GM23338 (cell line): ENCODE data around the gene CENPA. TPM values are rescaled to one million over a fixed set of nuclear protein-coding genes. Genes with fewer than 3 reads are reported as not detected.

Source experiments
- ATAC-seq: fragments of 200-7000 bp; cut with Tn5 transposase; 3 replicates; pipeline ENCODE4 v1.9.1; 2020
- DNase-seq: peaks from one replicate; pipeline ENCODE4 v3.0.0-alpha.2; 2015; ENCODE audit warnings: low spot score
- H2AFZ ChIP-seq: fragments of 200-600 bp; sonication (generic); 2 replicates; pipeline ENCODE4 v1.8.0; 2016; ENCODE audit warnings: antibody characterized with exemption, mild to moderate bottlenecking, moderate library complexity
- H3F3A ChIP-seq: fragments of 200-600 bp; sonication (generic); replicated peaks from 2 replicates; pipeline ENCODE4 v1.8.0; 2017; ENCODE audit warnings: antibody characterized with exemption, mixed run types, low read depth
- H3K27ac ChIP-seq: fragments of 200-600 bp; sonication (generic); 2 replicates; pipeline ENCODE4 v1.6.1; 2016; ENCODE audit warnings: low read depth
- H3K27me3 ChIP-seq: fragments of 200-600 bp; sonication (generic); 2 replicates; pipeline ENCODE4 v1.8.0; 2016; ENCODE audit warnings: mild to moderate bottlenecking, mixed run types, moderate library complexity; ENCODE audit not compliant: insufficient read depth
- H3K36me3 ChIP-seq: fragments of 200-600 bp; sonication (generic); 2 replicates; pipeline ENCODE4 v1.8.0; 2016; ENCODE audit warnings: mild to moderate bottlenecking; ENCODE audit not compliant: insufficient read depth
- H3K4me1 ChIP-seq: fragments of 200-600 bp; sonication (generic); 2 replicates; pipeline ENCODE4 v1.8.0; 2016; ENCODE audit warnings: mild to moderate bottlenecking, moderate library complexity; ENCODE audit not compliant: insufficient read depth
- H3K4me2 ChIP-seq: fragments of 200-600 bp; sonication (generic); 2 replicates; pipeline ENCODE4 v1.7.1; 2017; ENCODE audit warnings: mixed run types
- H3K4me3 ChIP-seq: fragments of 200-600 bp; sonication (generic); 2 replicates; pipeline ENCODE4 v1.6.1; 2016; ENCODE audit warnings: mixed run types
- H3K79me2 ChIP-seq: fragments of 200-600 bp; sonication (generic); replicated peaks from 2 replicates; pipeline ENCODE4 v1.8.0; 2017; ENCODE audit warnings: mild to moderate bottlenecking; ENCODE audit not compliant: insufficient read depth
- H3K9me2 ChIP-seq: fragments of 200-600 bp; sonication (generic); 2 replicates; pipeline ENCODE4 v1.8.0; 2017; ENCODE audit not compliant: insufficient read depth
- H4K20me1 ChIP-seq: fragments of 200-600 bp; sonication (generic); replicated peaks from 2 replicates; pipeline ENCODE4 v1.8.0; 2017; ENCODE audit warnings: mild to moderate bottlenecking; ENCODE audit not compliant: insufficient read depth
- H3K27ac Mint-ChIP-seq: 2 replicates; pipeline ENCODE4 v1.8.0; 2020; ENCODE audit warnings: inconsistent platforms, mild to moderate bottlenecking, moderate library complexity, mixed read lengths
- H3K27me3 Mint-ChIP-seq: 3 replicates; pipeline ENCODE4 v1.8.0; 2022; ENCODE audit warnings: low read depth, mild to moderate bottlenecking, moderate library complexity, mixed read lengths, inconsistent platforms; ENCODE audit not compliant: insufficient read depth, poor library complexity
- H3K36me3 Mint-ChIP-seq: 3 replicates; pipeline ENCODE4 v1.8.0; 2021; ENCODE audit warnings: low read depth, mild to moderate bottlenecking, inconsistent platforms, moderate library complexity, mixed read lengths
- H3K4me1 Mint-ChIP-seq: 3 replicates; pipeline ENCODE4 v1.8.0; 2020; ENCODE audit warnings: mild to moderate bottlenecking, inconsistent platforms, mixed read lengths
- H3K4me3 Mint-ChIP-seq: 3 replicates; pipeline ENCODE4 v1.8.0; 2021; ENCODE audit warnings: moderate library complexity, mild to moderate bottlenecking, inconsistent platforms, mixed read lengths
- H3K9me3 Mint-ChIP-seq: 3 replicates; pipeline ENCODE4 v1.8.0; 2020; ENCODE audit warnings: moderate library complexity, mild to moderate bottlenecking, inconsistent platforms, mixed read lengths
- CREB1 ChIP-seq: fragments of 250-450 bp; sonication (Bioruptor Pico); IDR thresholded peaks from 2 replicates; pipeline ENCODE4 v1.5.0; 2020; ENCODE audit warnings: low read depth, mild to moderate bottlenecking, moderate library complexity
- ETS1 ChIP-seq: IDR thresholded peaks from 2 replicates; pipeline ENCODE4 v1.6.1; 2016; ENCODE audit warnings: antibody characterized with exemption
- EZH2 ChIP-seq: fragments of 200-600 bp; sonication (generic); IDR thresholded peaks from one replicate; pipeline ENCODE4 v1.8.0; 2017; ENCODE audit warnings: antibody characterized with exemption, mild to moderate bottlenecking, low read depth; ENCODE audit not compliant: unreplicated experiment
- EZH2phosphoT487 ChIP-seq: fragments of 200-600 bp; sonication (generic); IDR thresholded peaks from one replicate; pipeline ENCODE4 v1.8.1; 2018; ENCODE audit warnings: antibody characterized with exemption; ENCODE audit not compliant: unreplicated experiment
- JUNB ChIP-seq: IDR thresholded peaks from one replicate; pipeline ENCODE4 v1.6.1; 2016; ENCODE audit warnings: antibody characterized with exemption; ENCODE audit not compliant: unreplicated experiment
- NANOG ChIP-seq: IDR thresholded peaks from 2 replicates; pipeline ENCODE4 v1.6.1; 2016; ENCODE audit warnings: antibody characterized with exemption, borderline replicate concordance
- POLR2AphosphoS5 ChIP-seq: IDR thresholded peaks from 2 replicates; pipeline ENCODE4 v1.6.1; 2016; ENCODE audit warnings: antibody characterized with exemption, low read depth
- REST ChIP-seq: IDR thresholded peaks from one replicate; pipeline ENCODE4 v1.6.1; 2018; ENCODE audit warnings: antibody characterized with exemption; ENCODE audit not compliant: unreplicated experiment
- STAT1 ChIP-seq: IDR thresholded peaks from one replicate; pipeline ENCODE4 v1.6.1; 2016; ENCODE audit warnings: antibody characterized with exemption; ENCODE audit not compliant: unreplicated experiment
- ZNF114 ChIP-seq: fragments of 250-450 bp; sonication (Bioruptor Pico); IDR thresholded peaks from 2 replicates; pipeline ENCODE4 v1.5.0; 2020; ENCODE audit warnings: mild to moderate bottlenecking, moderate library complexity
- ZNF331 ChIP-seq: fragments of 250-450 bp; sonication (Bioruptor Pico); IDR thresholded peaks from 2 replicates; pipeline ENCODE4 v1.5.0; 2020; ENCODE audit warnings: low read depth, mild to moderate bottlenecking, moderate library complexity
- polyA plus RNA-seq: library from polyadenylated mRNA; unstranded; fragments of >200 nt; fragmentation: Nextera tagmentation; extraction: Ambion mirVana; gene quantifications from 2 replicates; pipeline ENCODE4 v1.2.1, GENCODE V29; 2016
- total RNA-seq: library from RNA; depleted of rRNA; stranded (reverse); fragments of >200 nt; shearing (Covaris generic); gene quantifications from 2 replicates; pipeline ENCODE4 v1.2.3, GENCODE V29; 2014
- TF ChIP-seq, protein P1 (sequence below), 2 experiments: fragments of 200-600 bp in 1 of 2; sonication (generic) in 1 of 2; conservative IDR thresholded peaks; 2 replicates each; pipeline versions ENCODE4 v1.5.1 to v1.6.1; 2016 to 2017; ENCODE audit warnings: antibody characterized with exemption in 2 of 2, low read depth in 2 of 2, mild to moderate bottlenecking in 2 of 2, moderate library complexity in 1 of 2
- TF ChIP-seq, protein P2 (sequence below): fragments of 250-450 bp; sonication (Bioruptor Pico); IDR thresholded peaks from 2 replicates; pipeline ENCODE4 v1.5.0; 2020; ENCODE audit warnings: mild to moderate bottlenecking, moderate library complexity

Gene CENPA
- total and polyA plus RNA-seq, 2 experiments from 2014 or later: 16.8 to 24.2 TPM

DNA sequence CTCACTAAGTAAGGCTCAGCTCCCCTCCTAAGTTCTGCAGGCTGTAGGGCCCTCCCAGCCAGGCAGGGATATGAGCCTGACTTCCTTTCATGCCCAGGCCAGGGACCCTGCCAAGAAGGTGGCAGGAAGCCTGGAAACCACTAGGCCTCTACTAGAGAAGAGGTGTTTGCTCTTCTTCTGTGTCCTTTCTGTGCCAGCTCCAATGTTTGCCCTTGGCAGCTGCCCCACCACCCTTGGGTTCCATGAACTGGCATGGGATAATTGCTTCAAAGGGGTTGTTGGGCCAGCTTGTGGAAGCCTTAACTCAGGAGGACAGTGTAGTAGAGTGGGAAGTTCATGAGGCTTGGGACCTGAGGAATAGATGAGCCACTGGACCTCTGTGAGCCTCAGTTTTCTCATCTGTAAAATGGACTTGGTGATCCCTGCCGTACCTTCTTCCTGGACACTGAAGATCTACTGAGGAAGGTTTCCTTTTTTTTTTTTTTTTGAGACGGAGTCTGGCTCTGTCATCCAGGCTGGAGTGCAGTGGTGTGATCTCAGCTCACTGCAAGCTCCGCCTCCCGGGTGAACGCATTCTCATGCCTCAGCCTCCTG lies 17.9 kb upstream of the CENPA start:
- no peak overlapping the region for H3K27ac Mint-ChIP-seq
- Histone ChIP-seq H3K79me2 (no peaks in the 10 kb centered on the region), H3K9me2 (no peaks in the 10 kb centered on the region), H3K27me3 (peaks cover 9% of the 10 kb centered on the region; the same call in 1 of the 2 replicates), H3K4me3 (no peak overlapping the region), H2AFZ (no peak overlapping the region), H3K4me2 (no peak overlapping the region), H3K36me3 (no peaks in the 10 kb centered on the region), H3K27ac (no peak overlapping the region), H3F3A (no peaks in the 10 kb centered on the region), H3K4me1 (no peaks in the 10 kb centered on the region), H4K20me1 (peaks cover 7% of the 10 kb centered on the region; the same call in 1 of the 2 replicates)
- H3K27me3 Mint-ChIP-seq: peaks cover 8% of the 10 kb centered on the region
- ATAC-seq: no peak
- H3K4me3 Mint-ChIP-seq: no peak overlapping the region
- no peaks in the 10 kb centered on the region; the same call in 2 of the 3 replicates for H3K9me3 Mint-ChIP-seq
- no peaks in the 10 kb centered on the region for H3K36me3 Mint-ChIP-seq
- no peak for DNase-seq
- TF ChIP-seq CREB1 (no peak), EZH2phosphoT487 (no peak), EZH2 (no peak), REST (no peak), POLR2AphosphoS5 (no peak), STAT1 (no peak), ETS1 (no peak), ZNF331 (CRISPR knock-in tag) (no peak), JUNB (no peak), NANOG (no peak), ZNF114 (CRISPR knock-in tag) (no peak)
- TF ChIP-seq, protein P1, sequence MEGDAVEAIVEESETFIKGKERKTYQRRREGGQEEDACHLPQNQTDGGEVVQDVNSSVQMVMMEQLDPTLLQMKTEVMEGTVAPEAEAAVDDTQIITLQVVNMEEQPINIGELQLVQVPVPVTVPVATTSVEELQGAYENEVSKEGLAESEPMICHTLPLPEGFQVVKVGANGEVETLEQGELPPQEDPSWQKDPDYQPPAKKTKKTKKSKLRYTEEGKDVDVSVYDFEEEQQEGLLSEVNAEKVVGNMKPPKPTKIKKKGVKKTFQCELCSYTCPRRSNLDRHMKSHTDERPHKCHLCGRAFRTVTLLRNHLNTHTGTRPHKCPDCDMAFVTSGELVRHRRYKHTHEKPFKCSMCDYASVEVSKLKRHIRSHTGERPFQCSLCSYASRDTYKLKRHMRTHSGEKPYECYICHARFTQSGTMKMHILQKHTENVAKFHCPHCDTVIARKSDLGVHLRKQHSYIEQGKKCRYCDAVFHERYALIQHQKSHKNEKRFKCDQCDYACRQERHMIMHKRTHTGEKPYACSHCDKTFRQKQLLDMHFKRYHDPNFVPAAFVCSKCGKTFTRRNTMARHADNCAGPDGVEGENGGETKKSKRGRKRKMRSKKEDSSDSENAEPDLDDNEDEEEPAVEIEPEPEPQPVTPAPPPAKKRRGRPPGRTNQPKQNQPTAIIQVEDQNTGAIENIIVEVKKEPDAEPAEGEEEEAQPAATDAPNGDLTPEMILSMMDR (conservative IDR thresholded peaks at IDR 0.05; ENCODE audit: low read depth in 2 of 2): no peak
- TF ChIP-seq, protein P2, sequence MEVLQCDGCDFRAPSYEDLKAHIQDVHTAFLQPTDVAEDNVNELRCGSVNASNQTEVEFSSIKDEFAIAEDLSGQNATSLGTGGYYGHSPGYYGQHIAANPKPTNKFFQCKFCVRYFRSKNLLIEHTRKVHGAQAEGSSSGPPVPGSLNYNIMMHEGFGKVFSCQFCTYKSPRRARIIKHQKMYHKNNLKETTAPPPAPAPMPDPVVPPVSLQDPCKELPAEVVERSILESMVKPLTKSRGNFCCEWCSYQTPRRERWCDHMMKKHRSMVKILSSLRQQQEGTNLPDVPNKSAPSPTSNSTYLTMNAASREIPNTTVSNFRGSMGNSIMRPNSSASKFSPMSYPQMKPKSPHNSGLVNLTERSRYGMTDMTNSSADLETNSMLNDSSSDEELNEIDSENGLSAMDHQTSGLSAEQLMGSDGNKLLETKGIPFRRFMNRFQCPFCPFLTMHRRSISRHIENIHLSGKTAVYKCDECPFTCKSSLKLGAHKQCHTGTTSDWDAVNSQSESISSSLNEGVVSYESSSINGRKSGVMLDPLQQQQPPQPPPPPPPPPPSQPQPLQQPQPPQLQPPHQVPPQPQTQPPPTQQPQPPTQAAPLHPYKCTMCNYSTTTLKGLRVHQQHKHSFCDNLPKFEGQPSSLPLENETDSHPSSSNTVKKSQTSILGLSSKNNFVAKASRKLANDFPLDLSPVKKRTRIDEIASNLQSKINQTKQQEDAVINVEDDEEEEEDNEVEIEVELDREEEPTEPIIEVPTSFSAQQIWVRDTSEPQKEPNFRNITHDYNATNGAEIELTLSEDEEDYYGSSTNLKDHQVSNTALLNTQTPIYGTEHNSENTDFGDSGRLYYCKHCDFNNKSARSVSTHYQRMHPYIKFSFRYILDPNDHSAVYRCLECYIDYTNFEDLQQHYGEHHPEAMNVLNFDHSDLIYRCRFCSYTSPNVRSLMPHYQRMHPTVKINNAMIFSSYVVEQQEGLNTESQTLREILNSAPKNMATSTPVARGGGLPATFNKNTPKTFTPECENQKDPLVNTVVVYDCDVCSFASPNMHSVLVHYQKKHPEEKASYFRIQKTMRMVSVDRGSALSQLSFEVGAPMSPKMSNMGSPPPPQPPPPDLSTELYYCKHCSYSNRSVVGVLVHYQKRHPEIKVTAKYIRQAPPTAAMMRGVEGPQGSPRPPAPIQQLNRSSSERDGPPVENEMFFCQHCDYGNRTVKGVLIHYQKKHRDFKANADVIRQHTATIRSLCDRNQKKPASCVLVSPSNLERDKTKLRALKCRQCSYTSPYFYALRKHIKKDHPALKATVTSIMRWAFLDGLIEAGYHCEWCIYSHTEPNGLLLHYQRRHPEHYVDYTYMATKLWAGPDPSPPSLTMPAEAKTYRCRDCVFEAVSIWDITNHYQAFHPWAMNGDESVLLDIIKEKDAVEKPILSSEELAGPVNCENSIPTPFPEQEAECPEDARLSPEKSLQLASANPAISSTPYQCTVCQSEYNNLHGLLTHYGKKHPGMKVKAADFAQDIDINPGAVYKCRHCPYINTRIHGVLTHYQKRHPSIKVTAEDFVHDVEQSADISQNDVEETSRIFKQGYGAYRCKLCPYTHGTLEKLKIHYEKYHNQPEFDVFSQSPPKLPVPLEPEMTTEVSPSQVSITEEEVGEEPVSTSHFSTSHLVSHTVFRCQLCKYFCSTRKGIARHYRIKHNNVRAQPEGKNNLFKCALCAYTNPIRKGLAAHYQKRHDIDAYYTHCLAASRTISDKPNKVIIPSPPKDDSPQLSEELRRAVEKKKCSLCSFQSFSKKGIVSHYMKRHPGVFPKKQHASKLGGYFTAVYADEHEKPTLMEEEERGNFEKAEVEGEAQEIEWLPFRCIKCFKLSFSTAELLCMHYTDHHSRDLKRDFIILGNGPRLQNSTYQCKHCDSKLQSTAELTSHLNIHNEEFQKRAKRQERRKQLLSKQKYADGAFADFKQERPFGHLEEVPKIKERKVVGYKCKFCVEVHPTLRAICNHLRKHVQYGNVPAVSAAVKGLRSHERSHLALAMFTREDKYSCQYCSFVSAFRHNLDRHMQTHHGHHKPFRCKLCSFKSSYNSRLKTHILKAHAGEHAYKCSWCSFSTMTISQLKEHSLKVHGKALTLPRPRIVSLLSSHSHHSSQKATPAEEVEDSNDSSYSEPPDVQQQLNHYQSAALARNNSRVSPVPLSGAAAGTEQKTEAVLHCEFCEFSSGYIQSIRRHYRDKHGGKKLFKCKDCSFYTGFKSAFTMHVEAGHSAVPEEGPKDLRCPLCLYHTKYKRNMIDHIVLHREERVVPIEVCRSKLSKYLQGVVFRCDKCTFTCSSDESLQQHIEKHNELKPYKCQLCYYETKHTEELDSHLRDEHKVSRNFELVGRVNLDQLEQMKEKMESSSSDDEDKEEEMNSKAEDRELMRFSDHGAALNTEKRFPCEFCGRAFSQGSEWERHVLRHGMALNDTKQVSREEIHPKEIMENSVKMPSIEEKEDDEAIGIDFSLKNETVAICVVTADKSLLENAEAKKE (CRISPR knock-in tag): no peak
- peaks cover 18% of the 10 kb centered on the region for H3K4me1 Mint-ChIP-seq
